ENCODE data around the gene ARL15.
"Not testable (repeated sequence)": the region's sequence is repeated elsewhere in the genome, so short reads cannot be mapped to it uniquely, and the experiment has no call there.

ARL15 gene

DNA sequence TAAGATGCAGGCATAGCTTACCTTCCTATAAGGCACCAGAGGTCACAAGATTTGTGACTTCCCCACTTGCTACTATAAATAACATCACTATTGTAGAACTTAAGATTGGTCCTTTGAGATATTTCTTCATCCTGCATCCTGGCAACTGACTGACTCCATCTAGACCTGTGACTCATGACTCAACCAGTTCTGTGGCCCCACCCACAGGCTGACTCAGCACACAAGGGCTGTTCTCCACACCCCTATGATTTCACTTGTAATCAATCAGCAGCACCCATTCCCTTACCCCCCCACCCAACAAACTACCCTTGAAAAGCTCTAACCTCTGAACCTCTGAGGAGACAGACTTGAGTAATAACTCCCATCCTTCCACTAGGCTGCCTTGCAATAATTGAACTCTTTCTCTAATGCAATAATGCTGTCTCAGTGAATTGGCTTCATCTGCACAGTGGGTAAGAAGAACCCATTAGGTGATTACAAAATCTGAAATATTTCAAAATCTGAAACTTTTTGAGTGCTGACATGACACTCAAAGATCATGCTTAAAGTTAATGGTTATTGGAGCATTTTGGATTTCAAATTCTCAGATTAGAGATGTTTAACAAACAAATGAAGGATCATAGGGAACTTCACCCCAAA, 296.7 kb downstream of the ARL15 start:
- no peak for DNase-seq

DNA sequence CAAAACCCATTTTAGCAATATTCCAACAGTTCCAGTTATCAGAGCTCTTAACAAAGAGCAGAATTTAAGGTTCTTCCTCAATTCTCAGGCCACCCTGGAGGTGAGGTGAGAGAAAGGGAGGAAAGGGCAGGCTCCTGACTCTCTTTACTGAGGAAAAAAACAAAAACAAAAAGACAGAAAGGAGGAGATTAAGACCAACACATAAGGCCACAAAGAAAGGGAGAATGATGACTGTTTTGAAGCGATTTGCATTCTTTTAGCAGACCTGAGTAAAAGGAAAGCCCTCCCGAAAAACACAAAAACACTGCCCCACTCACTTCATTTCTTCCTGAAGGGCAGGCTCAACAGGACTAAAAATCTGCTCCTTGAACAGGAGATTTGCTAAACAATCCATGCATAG, 300.5 kb downstream of the ARL15 start:
- DNase-seq: no peak

GRCh38 chr5:54009357-54009756, 301.0 kb downstream of the ARL15 start:
- no peak for DNase-seq

DNA sequence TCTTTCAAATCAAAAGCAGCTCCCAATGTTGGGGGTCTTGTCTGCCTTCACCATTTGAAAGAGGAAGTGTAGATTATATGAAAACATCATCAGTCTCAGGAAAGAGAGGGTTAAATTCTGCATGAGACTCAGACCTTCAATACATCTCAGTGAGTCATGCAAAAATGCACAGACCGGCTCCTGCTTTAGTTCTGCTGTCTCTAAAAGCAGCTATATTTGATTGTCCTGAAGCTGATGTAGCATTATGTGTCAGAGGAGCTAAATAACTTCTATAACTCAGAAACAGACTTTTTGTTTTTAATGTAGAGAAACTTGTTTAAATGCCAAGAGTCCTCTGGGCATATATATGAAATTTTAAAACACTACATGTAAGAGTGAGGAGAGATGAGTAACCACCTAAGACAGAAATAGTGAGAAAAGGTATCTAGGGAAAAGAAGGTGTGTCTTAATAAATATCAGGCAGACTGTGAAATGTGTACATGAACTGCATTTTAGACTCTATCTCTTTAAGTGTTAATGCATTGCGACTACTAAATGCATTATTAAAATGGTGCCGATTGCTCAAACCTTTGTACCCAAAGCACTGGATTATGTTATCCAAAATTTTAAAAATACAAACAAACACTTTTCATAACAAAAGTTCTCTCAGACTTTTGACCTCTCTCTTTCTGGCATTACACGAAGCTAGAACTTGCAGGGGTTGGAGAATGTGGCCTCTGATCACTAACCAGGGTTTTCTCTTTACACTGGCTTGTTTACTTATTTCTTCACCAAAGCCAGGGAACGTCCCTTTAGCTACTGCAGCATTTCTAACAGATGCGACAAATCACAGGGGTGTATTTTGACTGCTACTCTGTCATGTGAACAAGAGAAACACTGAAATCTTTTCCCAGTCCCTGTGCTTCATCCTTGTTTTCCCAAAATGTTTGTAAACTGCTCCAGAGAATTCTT, 302.3 kb downstream of the ARL15 start:
- no peak for DNase-seq

GRCh38 chr5:54004697-54005096, 305.7 kb downstream of the ARL15 start:
- no peak for DNase-seq

- no peak for DNase-seq
These were observed 307.6 kb downstream of the ARL15 start for GRCh38 chr5:54002779-54003178.

GRCh38 chr5:54001976-54002775, 308.2 kb downstream of the ARL15 start:
- DNase-seq: no peak

GRCh38 chr5:54000011-54000410, 310.4 kb downstream of the ARL15 start:
- DNase-seq: no peak

DNA sequence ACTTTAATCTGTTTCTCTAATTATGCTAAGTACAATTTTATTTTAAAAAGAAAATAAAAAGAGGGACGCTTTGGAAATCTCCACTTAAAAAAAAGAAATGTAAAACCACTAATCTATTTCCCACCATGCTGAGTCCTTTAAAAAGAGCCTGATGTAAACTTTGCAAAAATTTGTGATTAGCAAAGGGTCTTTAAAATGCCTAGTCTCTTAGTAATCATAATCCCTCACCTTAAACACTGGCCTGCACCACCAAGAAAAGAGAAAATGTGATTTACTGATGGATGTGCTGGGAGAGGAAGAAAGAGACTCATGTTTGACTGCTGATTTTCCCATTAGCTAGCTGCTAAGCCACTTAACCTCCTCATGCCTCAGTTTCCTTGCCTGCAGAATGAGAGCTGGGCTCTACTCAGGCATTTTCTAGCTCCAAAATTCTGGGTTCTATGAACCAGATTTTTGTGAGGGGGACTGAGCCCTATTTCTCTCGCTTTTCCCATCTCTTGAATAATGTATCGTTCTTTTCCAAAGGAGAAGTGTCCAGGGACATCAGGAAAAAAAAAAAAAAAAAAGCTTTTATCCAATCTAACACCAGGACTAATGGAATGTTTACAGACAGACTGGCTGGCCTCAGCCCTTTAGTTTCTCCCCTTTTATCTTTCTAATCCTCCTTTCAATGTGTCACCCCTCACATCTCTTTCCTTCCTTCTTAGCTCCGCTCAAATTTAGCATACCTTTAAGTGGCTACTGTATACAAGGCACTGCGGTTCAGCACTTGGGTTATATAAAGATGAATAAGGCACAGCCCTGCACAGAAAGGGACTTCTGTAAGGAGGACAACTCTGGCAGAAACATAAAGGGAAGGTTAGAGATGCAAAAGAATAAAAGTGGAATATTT, 312.4 kb downstream of the ARL15 start:
- DNase-seq: no peak

DNA sequence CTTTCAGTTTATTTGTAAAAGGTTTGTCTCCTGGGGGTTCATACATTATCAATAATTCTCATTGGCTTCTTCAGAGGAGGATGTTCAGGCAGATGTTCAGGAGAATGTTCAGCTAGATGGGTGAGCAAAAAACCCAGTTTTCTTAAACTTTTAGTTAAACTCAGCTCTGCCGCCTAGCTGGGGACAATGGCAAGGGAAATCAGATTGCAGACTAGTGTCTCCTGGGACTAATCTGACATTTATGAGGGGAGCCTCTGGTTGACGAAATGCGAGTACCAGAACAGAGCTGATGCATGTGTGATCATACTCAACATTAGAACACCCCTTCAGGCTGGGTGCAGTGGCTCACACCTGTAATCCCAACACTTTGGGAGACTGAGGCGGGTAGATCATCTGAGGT, 314.4 kb downstream of the ARL15 start:
- DNase-seq: no peak

DNA sequence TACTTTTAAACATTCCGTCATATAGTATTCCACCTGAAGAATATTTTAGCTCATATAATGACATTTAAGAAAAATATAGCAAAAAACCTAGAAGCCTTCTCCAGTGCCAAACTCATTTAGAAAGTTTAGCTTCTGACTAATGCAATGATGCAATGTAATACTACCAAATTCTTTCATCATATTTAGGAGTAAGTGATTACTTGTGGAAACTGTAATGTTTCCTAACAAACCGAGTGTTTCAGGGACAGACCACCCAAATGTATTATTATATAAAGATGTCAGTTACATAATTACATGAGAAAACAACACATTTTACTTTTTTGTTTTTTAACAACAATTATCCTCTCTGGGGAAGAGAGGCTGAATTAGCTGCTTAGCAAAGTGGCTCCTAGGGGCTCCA, 316.2 kb downstream of the ARL15 start:
- DNase-seq: no peak

DNA sequence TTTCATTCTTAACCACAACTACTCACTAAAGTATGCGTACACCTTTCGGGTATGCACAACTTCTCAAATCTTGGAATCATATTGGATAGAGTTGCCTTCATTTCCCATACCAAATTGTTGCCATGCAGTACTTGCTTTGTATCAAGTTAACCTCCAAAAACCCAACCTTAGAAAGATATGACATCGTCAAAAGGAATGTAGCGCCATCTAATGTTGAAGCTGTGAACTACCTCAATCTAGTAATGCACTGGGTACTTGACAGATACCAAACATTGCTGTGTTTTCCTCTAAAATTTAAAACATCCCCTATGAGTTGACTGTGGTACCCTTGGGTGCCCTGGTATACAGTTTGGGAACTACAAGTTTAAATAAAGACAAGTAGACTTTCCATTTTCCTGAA, 318.4 kb downstream of the ARL15 start:
- DNase-seq: no peak

DNA sequence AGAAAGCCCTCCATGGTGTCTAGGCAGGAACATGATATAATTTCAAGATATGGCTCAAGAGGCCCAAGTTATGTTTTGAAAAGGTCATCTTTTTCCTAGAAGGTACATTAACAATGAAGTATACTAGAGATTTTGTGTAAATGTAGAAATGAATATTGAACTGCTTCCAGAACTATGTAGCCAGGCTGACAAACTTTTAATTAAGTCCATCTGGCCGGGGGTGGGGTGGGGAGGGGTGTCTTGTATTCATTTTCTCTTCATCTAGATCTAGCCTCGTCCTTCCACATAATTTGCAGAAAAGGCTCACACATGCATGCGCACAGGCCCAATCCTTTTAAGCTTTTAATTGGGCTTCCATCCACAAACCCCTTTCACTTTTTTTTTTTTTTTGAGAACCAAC, 323.3 kb downstream of the ARL15 start:
- DNase-seq: no peak

- no peak for DNase-seq
These were observed 324.6 kb downstream of the ARL15 start for GRCh38 chr5:53985796-53986195.

DNA sequence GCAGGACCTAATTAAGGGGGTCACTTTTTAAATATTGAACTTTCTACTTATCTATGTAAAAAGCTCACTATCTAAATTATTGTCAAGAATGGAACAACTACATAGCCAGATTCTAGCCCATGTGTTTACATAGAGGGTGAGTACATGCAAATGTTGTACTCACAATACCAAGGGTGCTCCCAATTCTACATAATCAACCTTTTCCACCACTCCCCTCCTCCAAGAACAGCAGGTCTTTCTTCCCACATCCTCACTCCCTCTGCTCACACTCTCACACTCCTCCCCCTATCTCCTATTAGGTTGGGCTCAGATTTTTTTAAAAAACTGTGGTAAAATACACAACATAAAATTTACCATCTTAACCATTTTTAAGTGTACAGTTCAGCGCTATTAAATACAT, 325.4 kb downstream of the ARL15 start:
- DNase-seq: no peak

- no peak for DNase-seq
These were observed 326.6 kb downstream of the ARL15 start for GRCh38 chr5:53983568-53984460.

DNA sequence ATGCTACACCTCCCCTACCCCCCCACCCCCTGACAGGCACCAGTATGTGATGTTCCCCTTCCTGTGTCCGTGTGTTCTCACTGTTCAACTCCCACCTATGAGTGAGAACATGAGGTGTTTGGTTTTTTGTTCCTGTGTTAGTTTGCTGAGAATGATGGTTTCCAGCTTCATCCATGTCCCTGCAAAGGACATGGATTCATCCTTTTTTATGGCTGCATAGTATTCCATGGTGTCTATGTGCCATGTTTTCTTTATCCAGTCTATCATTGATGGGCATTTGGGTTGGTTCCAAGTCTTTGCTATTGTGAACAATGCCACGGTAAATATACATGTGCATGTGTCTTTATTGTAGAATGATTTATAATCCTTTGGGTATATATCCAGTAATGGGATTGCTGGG, 328.1 kb downstream of the ARL15 start:
- not testable (repeated sequence) for DNase-seq

- no peak for DNase-seq
These were observed 330.3 kb downstream of the ARL15 start for GRCh38 chr5:53980061-53980460.

- DNase-seq: no peak
These were observed 336.4 kb downstream of the ARL15 start for GRCh38 chr5:53974021-53974420.

DNA sequence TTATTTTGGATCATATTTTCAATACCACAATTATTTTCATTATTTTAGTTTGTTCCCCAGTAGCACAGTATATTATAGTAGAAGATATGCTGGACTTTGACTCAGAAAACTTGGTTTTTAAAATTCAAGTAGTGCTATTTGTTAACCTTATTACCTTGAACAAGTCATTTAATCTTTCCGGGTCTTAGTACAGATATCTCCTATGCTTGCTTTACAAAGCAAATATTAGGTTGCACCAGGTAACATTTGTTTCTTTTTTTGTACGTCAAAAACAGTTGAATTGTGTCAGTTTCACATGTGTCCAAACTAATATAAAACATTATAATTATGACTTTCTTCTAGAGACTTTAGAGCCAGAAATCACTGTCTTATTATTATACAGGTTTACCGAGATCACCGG, 338.1 kb downstream of the ARL15 start:
- no peak for DNase-seq

DNA sequence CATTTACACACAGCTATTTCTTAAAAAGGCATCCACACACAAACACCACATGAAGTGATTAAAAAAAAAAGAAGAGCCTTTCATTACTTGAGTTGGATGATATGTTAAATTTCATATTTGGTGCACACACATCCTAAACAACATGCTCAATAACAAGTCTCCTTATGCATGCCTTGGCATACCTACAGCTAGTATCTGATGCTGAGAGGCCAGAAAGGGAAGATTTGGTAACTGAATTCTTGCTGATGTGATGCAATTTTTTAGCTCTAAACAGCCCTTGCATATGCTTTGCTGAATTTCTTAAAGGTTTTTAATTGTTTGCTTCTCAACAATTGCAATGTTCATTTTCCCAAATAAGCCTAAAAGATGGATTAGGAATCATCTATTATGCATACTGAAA, 338.8 kb downstream of the ARL15 start:
- no peak for DNase-seq
